HCT116 (cell line): ENCODE data around the gene USP48. TPM values are rescaled to one million over a fixed set of nuclear protein-coding genes. Genes with fewer than 3 reads are reported as not detected.

Experiments
- ATAC-seq: fragments of 200-7000 bp; cut with Tn5 transposase; 2 replicates; pipeline ENCODE4 v1.9.1; 2020; ENCODE audit warnings: mild to moderate bottlenecking, moderate library complexity
- BruUV-seq: library from RNA; stranded (reverse); fragments of 400-500 nt; replicated peaks from 2 replicates; lab custom pipeline; 2021; lab: Mats Ljungman, UMichigan
- CTCF ChIA-PET: fragments of 300-600 bp; sonication (Branson Sonifier 250); formaldehyde crosslinking; loops from one replicate; lab custom pipeline; 2021; ENCODE audit warnings: antibody characterized with exemption; lab: Charles Lee
- POLR2A ChIA-PET: fragments of 300-600, 350-600 bp; sonication (Branson Sonifier 250); formaldehyde crosslinking; loops from one replicate; lab custom pipeline; 2021; ENCODE audit warnings: antibody characterized with exemption; lab: Charles Lee
- RAD21 ChIA-PET, 2 experiments: fragments of 300-600 bp; sonication (Branson Sonifier 250); formaldehyde crosslinking; loops; one replicate each; lab custom pipeline; 2023; ENCODE audit warnings: low total read pairs in 2 of 2; ENCODE audit not compliant: uncharacterized antibody in 2 of 2, unreplicated experiment in 2 of 2, low non-redundant PET in 1 of 2; lab: Charles Lee
- DNase-seq: peaks from one replicate; pipeline ENCODE4 v3.0.0-alpha.2; 2010; ENCODE audit warnings: low read depth, low spot score
- H2AFZ ChIP-seq: fragments of 200-600 bp; shearing (Covaris generic), sonication (generic); 2 replicates; pipeline ENCODE4 v1.6.1; 2017; ENCODE audit warnings: low read depth, mixed run types, mixed read lengths, antibody characterized with exemption, low read length; ENCODE audit not compliant: poor library complexity, severe bottlenecking
- H3K27ac ChIP-seq: 2 replicates; pipeline ENCODE4 v1.5.1; 2012; ENCODE audit warnings: low read depth, low read length
- H3K27me3 ChIP-seq: fragments of 200-600 bp; sonication (generic); 2 replicates; pipeline ENCODE4 v1.6.1; 2016; ENCODE audit warnings: mixed run types, low read length, mixed read lengths; ENCODE audit not compliant: insufficient read depth
- H3K36me3 ChIP-seq, 2 experiments: fragments of 200-500 bp in 1 of 2; fragments of 200-600 bp in 1 of 2; sonication (Bioruptor generic) in 1 of 2; sonication (generic) in 1 of 2; 2 replicates each; pipeline versions ENCODE4 v1.5.1 to v1.6.1; 2014 to 2016; ENCODE audit warnings: low read length in 2 of 2, inconsistent platforms in 1 of 2, mixed read lengths in 1 of 2, mixed run types in 1 of 2; ENCODE audit not compliant: insufficient read depth in 2 of 2, control insufficient read depth in 1 of 2
- H3K4me1 ChIP-seq, 2 experiments: fragments of 200-600 bp in 1 of 2; sonication (generic) in 1 of 2; 2 replicates each; pipeline versions ENCODE4 v1.5.1 to v1.6.1; 2012 to 2017; ENCODE audit warnings: low read length in 2 of 2, inconsistent platforms in 1 of 2, mild to moderate bottlenecking in 1 of 2, mixed read lengths in 1 of 2, mixed run types in 1 of 2, moderate library complexity in 1 of 2; ENCODE audit not compliant: insufficient read depth in 2 of 2, control insufficient read depth in 1 of 2
- H3K4me2 ChIP-seq: fragments of 200-600 bp; sonication (generic); 2 replicates; pipeline ENCODE4 v1.6.1; 2017; ENCODE audit warnings: mixed run types, low read length, mixed read lengths
- H3K4me3 ChIP-seq, 2 experiments: fragments of 200-600 bp in 1 of 2; sonication (generic) in 1 of 2; replicated peaks in 1 of 2; 2 replicates each; pipeline ENCODE4 v1.5.1; 2011 to 2016; ENCODE audit warnings: low read length in 2 of 2, control low read depth in 1 of 2, low read depth in 1 of 2, mild to moderate bottlenecking in 1 of 2, mixed read lengths in 1 of 2, mixed run types in 1 of 2
- H3K79me2 ChIP-seq: fragments of 200-600 bp; sonication (generic); 2 replicates; pipeline ENCODE4 v1.6.1; 2017; ENCODE audit warnings: mild to moderate bottlenecking, mixed run types, low read length, moderate library complexity, mixed read lengths; ENCODE audit not compliant: insufficient read depth
- H3K9ac ChIP-seq: fragments of 200-600 bp; sonication (generic); 2 replicates; pipeline ENCODE4 v1.6.1; 2016; ENCODE audit warnings: low read length, mixed read lengths
- H3K9me2 ChIP-seq: fragments of 200-600 bp; sonication (generic), shearing (Covaris generic); 2 replicates; pipeline ENCODE4 v1.6.1; 2017; ENCODE audit warnings: mixed run types, mild to moderate bottlenecking, moderate library complexity; ENCODE audit not compliant: insufficient read depth
- H3K9me3 ChIP-seq, 2 experiments: fragments of 200-500 bp in 1 of 2; fragments of 200-600 bp in 1 of 2; sonication (Bioruptor generic) in 1 of 2; sonication (generic) in 1 of 2; 2 replicates each; pipeline ENCODE4 v1.6.1; 2014 to 2017; ENCODE audit warnings: low read length in 2 of 2, mixed read lengths in 2 of 2, inconsistent platforms in 1 of 2, low read depth in 1 of 2, mild to moderate bottlenecking in 1 of 2, mixed run types in 1 of 2, moderate library complexity in 1 of 2; ENCODE audit not compliant: control insufficient read depth in 1 of 2, insufficient read depth in 1 of 2
- H4K20me1 ChIP-seq: fragments of 200-600 bp; sonication (generic), shearing (Covaris generic); 2 replicates; pipeline ENCODE4 v1.6.1; 2017; ENCODE audit warnings: mixed run types, mild to moderate bottlenecking, moderate library complexity; ENCODE audit not compliant: insufficient read depth
- CBX3 ChIP-seq: IDR thresholded peaks from 2 replicates; pipeline ENCODE4 v1.6.1; 2012; ENCODE audit warnings: low read depth
- CEBPB ChIP-seq: IDR thresholded peaks from 2 replicates; pipeline ENCODE4 v1.6.1; 2012; ENCODE audit warnings: low read depth
- EGR1 ChIP-seq: IDR thresholded peaks from 2 replicates; pipeline ENCODE4 v1.6.1; 2012; ENCODE audit warnings: low read depth
- ELF1 ChIP-seq: IDR thresholded peaks from 2 replicates; pipeline ENCODE4 v1.6.1; 2012; ENCODE audit warnings: low read depth, borderline replicate concordance
- EZH2phosphoT487 ChIP-seq: fragments of 200-600 bp; IDR thresholded peaks from 2 replicates; pipeline ENCODE4 v1.6.1; 2018; ENCODE audit warnings: antibody characterized with exemption, borderline replicate concordance
- JUND ChIP-seq: IDR thresholded peaks from 2 replicates; pipeline ENCODE4 v1.6.1; 2012
- POLR2A ChIP-seq: IDR thresholded peaks from 2 replicates; pipeline ENCODE4 v1.7.0; 2011; ENCODE audit warnings: borderline replicate concordance; ENCODE audit not compliant: insufficient read depth, insufficient read length; ENCODE audit errors: extremely low read depth
- POLR2AphosphoS5 ChIP-seq: IDR thresholded peaks from 2 replicates; pipeline ENCODE4 v1.6.1; 2011; ENCODE audit warnings: mild to moderate bottlenecking, low read depth, low read length, moderate library complexity
- SIN3A ChIP-seq: IDR thresholded peaks from 2 replicates; pipeline ENCODE4 v1.6.1; 2012; ENCODE audit warnings: low read depth
- SP1 ChIP-seq: IDR thresholded peaks from 2 replicates; pipeline ENCODE4 v1.6.1; 2012; ENCODE audit warnings: low read depth
- SRF ChIP-seq: IDR thresholded peaks from 2 replicates; pipeline ENCODE4 v1.6.1; 2012; ENCODE audit warnings: low read depth
- TCF7L2 ChIP-seq: IDR thresholded peaks from 2 replicates; pipeline ENCODE4 v1.7.0; 2011; ENCODE audit warnings: borderline replicate concordance, inconsistent platforms; ENCODE audit not compliant: insufficient read depth, insufficient read length; ENCODE audit errors: extremely low read depth
- YY1 ChIP-seq: IDR thresholded peaks from 2 replicates; pipeline ENCODE4 v1.6.1; 2011; ENCODE audit warnings: low read length, low read depth, moderate library complexity, mild to moderate bottlenecking; ENCODE audit not compliant: insufficient replicate concordance; ENCODE audit errors: extremely low read depth
- intact Hi-C: fragments of 100-400 bp; cut with micrococcal nuclease; formaldehyde crosslinking; loops from 2 replicates; pipeline ENCODE4 v1.10.0; 2022
- total RNA-seq: library from RNA; stranded (reverse); gene quantifications from one replicate; pipeline ENCODE4 v1.2.1, GENCODE V29; 2021; ENCODE audit not compliant: unreplicated experiment
- TF ChIP-seq, protein P1 (sequence below): IDR thresholded peaks from 2 replicates; pipeline ENCODE4 v1.6.1; 2011; ENCODE audit warnings: mild to moderate bottlenecking, low read length, moderate library complexity; ENCODE audit not compliant: insufficient replicate concordance; ENCODE audit errors: extremely low read depth
- TF ChIP-seq, protein P2 (sequence below): IDR thresholded peaks from 2 replicates; pipeline ENCODE4 v1.6.1; 2012
- TF ChIP-seq, protein P3 (sequence below): IDR thresholded peaks from 2 replicates; pipeline ENCODE4 v1.6.1; 2012; ENCODE audit warnings: low read depth

Gene USP48
- total RNA-seq, 1 experiment from 2014 or later = 54.8 TPM

DNA sequence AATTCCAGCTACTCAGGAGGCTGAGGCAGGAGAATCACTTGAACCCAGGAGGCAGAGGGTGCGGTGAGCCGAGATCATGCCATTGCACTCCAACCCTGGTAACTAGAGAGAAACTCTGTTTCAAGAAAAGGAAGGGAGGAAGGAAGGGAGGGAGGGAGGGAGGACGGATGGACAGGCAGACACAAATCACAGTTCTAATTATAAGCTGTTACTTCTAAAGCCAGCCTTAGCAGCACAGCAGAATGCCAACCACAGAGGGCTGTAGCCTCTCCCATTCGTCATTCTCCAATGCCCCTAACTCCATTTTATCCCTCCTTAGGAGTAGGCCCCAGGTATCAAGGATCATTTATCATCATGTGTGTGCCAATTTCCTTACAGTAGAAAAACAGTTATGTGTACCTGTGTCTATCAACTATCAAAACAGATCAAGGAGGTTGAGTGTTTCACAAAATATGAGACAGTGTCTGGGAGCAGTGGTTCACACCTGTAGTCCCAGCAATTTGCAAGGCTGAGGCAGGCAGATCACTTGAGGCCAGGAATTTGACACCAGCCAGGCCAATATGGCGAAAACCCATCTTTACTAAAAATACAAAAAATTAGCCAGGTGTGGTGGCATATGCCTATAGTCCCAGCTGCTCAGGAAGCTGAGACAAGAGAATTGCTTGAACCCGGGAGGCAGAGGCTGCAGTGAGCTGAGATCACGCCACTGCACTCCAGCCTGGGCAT is 19.1 kb downstream of the USP48 start:
- no peaks in the 10 kb centered on the region for H3K9me3 ChIP-seq
- H3K9me2 ChIP-seq = no peaks in the 10 kb centered on the region
- no peak for TF ChIP-seq SRF
- no peak for TF ChIP-seq ELF1
- TF ChIP-seq EGR1 = no peak
- no peak for TF ChIP-seq CEBPB
- no peak for TF ChIP-seq SIN3A
- TF ChIP-seq POLR2AphosphoS5 = no peak
- TF ChIP-seq JUND = no peak
- no peak for TF ChIP-seq EZH2phosphoT487
- TF ChIP-seq, protein P1, sequence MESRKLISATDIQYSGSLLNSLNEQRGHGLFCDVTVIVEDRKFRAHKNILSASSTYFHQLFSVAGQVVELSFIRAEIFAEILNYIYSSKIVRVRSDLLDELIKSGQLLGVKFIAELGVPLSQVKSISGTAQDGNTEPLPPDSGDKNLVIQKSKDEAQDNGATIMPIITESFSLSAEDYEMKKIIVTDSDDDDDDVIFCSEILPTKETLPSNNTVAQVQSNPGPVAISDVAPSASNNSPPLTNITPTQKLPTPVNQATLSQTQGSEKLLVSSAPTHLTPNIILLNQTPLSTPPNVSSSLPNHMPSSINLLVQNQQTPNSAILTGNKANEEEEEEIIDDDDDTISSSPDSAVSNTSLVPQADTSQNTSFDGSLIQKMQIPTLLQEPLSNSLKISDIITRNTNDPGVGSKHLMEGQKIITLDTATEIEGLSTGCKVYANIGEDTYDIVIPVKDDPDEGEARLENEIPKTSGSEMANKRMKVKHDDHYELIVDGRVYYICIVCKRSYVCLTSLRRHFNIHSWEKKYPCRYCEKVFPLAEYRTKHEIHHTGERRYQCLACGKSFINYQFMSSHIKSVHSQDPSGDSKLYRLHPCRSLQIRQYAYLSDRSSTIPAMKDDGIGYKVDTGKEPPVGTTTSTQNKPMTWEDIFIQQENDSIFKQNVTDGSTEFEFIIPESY = no peak
- TF ChIP-seq, protein P2, sequence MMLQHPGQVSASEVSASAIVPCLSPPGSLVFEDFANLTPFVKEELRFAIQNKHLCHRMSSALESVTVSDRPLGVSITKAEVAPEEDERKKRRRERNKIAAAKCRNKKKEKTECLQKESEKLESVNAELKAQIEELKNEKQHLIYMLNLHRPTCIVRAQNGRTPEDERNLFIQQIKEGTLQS = no peak
- TF ChIP-seq CBX3 = no peak
- TF ChIP-seq YY1 = no peak
- TF ChIP-seq, protein P3, sequence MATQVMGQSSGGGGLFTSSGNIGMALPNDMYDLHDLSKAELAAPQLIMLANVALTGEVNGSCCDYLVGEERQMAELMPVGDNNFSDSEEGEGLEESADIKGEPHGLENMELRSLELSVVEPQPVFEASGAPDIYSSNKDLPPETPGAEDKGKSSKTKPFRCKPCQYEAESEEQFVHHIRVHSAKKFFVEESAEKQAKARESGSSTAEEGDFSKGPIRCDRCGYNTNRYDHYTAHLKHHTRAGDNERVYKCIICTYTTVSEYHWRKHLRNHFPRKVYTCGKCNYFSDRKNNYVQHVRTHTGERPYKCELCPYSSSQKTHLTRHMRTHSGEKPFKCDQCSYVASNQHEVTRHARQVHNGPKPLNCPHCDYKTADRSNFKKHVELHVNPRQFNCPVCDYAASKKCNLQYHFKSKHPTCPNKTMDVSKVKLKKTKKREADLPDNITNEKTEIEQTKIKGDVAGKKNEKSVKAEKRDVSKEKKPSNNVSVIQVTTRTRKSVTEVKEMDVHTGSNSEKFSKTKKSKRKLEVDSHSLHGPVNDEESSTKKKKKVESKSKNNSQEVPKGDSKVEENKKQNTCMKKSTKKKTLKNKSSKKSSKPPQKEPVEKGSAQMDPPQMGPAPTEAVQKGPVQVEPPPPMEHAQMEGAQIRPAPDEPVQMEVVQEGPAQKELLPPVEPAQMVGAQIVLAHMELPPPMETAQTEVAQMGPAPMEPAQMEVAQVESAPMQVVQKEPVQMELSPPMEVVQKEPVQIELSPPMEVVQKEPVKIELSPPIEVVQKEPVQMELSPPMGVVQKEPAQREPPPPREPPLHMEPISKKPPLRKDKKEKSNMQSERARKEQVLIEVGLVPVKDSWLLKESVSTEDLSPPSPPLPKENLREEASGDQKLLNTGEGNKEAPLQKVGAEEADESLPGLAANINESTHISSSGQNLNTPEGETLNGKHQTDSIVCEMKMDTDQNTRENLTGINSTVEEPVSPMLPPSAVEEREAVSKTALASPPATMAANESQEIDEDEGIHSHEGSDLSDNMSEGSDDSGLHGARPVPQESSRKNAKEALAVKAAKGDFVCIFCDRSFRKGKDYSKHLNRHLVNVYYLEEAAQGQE = no peak
- no peak for TF ChIP-seq POLR2A
- no peak for TF ChIP-seq TCF7L2
- TF ChIP-seq SP1 = no peak
- ATAC-seq (no peak), DNase-seq (no peak)
- ChIA-PET POLR2A (interaction anchor here (0.7 kb wide), 1 partner anchor 258 kb away, joined by 3 read pairs; no protein-coding TSS in a partner anchor), CTCF (no interaction called here), RAD21 (no interaction called here)
- no peaks in the 10 kb centered on the region for H4K20me1 ChIP-seq
- intact Hi-C loops = no loop called here
- H3K9ac ChIP-seq = no peak overlapping the region
- peaks cover 22 to 24% of the 10 kb centered on the region in 2 experiments for H3K4me1 ChIP-seq
- no peak overlapping the region for H2AFZ ChIP-seq
- no peak overlapping the region for H3K4me2 ChIP-seq
- H3K79me2 ChIP-seq = peaks cover 94% of the 10 kb centered on the region
- no peaks in the 10 kb centered on the region for H3K36me3 ChIP-seq
- H3K4me3 ChIP-seq = no peak overlapping the region
- no peak overlapping the region for H3K27ac ChIP-seq
- H3K27me3 ChIP-seq = no peaks in the 10 kb centered on the region
- no TSS peak for BruUV-seq
